Measurements from ENCODE around the gene PLXNC1. TPM values are rescaled to one million over a fixed set of nuclear protein-coding genes. Genes with fewer than 3 reads are reported as not detected.

The PLXNC1 gene
- total RNA-seq, 6 donors from 2014 or later, result 14.1 to 51.3 (median 24.6) TPM

- no peak overlapping the region for H3K4me3 ChIP-seq
- WGBS, 2 donors, result 91 to 96% methylated on average over 2 of the region's 2 CpGs
- ATAC-seq (ENCODE audit: low FRiP score in 2 of 2), result no peak
Measured at GRCh38 chr12:94227066-94227465, 78.7 kb downstream of the PLXNC1 start.

GRCh38 chr12:94228488-94228907 is 80.1 kb downstream of the PLXNC1 start:
- H3K36me3 ChIP-seq, result peaks cover 0 to 15% (median 1%) of the 10 kb centered on the region in 4 donors
- no peak for TF ChIP-seq POLR2A (IDR thresholded peaks at IDR 0.05)
- TF ChIP-seq CTCF (IDR thresholded peaks at IDR 0.05), result no peak
- TF ChIP-seq POLR2AphosphoS5 (IDR thresholded peaks at IDR 0.05), result no peak
- H3K27ac ChIP-seq, result no peak overlapping the region
- H3K4me1 ChIP-seq, result no peaks in the 10 kb centered on the region
- no peak overlapping the region for H3K4me3 ChIP-seq
- no peaks in the 10 kb centered on the region for H3K27me3 ChIP-seq
- WGBS, 2 donors, result 91 to 94% methylated on average over 8 of the region's 8 CpGs
- DNase-seq (no peak), ATAC-seq (ENCODE audit: low FRiP score in 2 of 2) (no peak)
- no peaks in the 10 kb centered on the region for H3K9me3 ChIP-seq

More at GRCh38 chr12:94227066-94227465, 78.7 kb downstream of the PLXNC1 start:
- no peak for DNase-seq
- Histone ChIP-seq H3K36me3 (peaks cover 0 to 15% (median 1%) of the 10 kb centered on the region in 4 donors), H3K4me1 (no peaks in the 10 kb centered on the region), H3K27me3 (no peaks in the 10 kb centered on the region), H3K9me3 (no peaks in the 10 kb centered on the region), H3K27ac (no peak overlapping the region)
- no peak for TF ChIP-seq CTCF (IDR thresholded peaks at IDR 0.05)
- no peak for TF ChIP-seq EP300 (IDR thresholded peaks at IDR 0.05)

- TF ChIP-seq POLR2A (IDR thresholded peaks at IDR 0.05) (no peak), POLR2AphosphoS5 (IDR thresholded peaks at IDR 0.05) (no peak), EP300 (IDR thresholded peaks at IDR 0.05) (no peak), CTCF (IDR thresholded peaks at IDR 0.05) (no peak)
- no peak overlapping the region for H3K4me3 ChIP-seq
- H3K4me1 ChIP-seq, result no peaks in the 10 kb centered on the region
- no peak overlapping the region for H3K27ac ChIP-seq
- H3K9me3 ChIP-seq, result no peaks in the 10 kb centered on the region
- 89 to 96% methylated on average over 4 of the region's 4 CpGs for WGBS, 2 donors
- H3K27me3 ChIP-seq, result no peaks in the 10 kb centered on the region
- H3K36me3 ChIP-seq, result peaks cover 0 to 15% (median 1%) of the 10 kb centered on the region in 4 donors
- DNase-seq (no peak), ATAC-seq (ENCODE audit: low FRiP score in 2 of 2) (no peak)
Measured at GRCh38 chr12:94229902-94230301, 81.5 kb downstream of the PLXNC1 start.

- peaks cover 0 to 15% (median 1%) of the 10 kb centered on the region in 4 donors for H3K36me3 ChIP-seq
- H3K27me3 ChIP-seq, result no peaks in the 10 kb centered on the region
- H3K9me3 ChIP-seq, result no peaks in the 10 kb centered on the region
- no peak overlapping the region for H3K4me3 ChIP-seq
- 83 to 84% methylated on average over 2 of the region's 2 CpGs for WGBS, 2 donors
- DNase-seq (no peak), ATAC-seq (ENCODE audit: low FRiP score in 2 of 2) (no peak)
- no peak overlapping the region for H3K27ac ChIP-seq
- H3K4me1 ChIP-seq, result no peaks in the 10 kb centered on the region
- TF ChIP-seq CTCF (IDR thresholded peaks at IDR 0.05), result no peak
- no peak for TF ChIP-seq EP300 (IDR thresholded peaks at IDR 0.05)
- no peak for TF ChIP-seq POLR2A (IDR thresholded peaks at IDR 0.05)
- no peak for TF ChIP-seq POLR2AphosphoS5 (IDR thresholded peaks at IDR 0.05)
Measured at GRCh38 chr12:94230357-94230905, 82.1 kb downstream of the PLXNC1 start.

- H3K27ac ChIP-seq, result no peak overlapping the region
- 56 to 70% methylated on average over 3 of the region's 3 CpGs for WGBS, 2 donors
- H3K27me3 ChIP-seq, result no peaks in the 10 kb centered on the region
- DNase-seq (no peak), ATAC-seq (ENCODE audit: low FRiP score in 2 of 2) (no peak)
- no peaks in the 10 kb centered on the region for H3K9me3 ChIP-seq
- H3K4me3 ChIP-seq, result no peak overlapping the region
- no peaks in the 10 kb centered on the region for H3K4me1 ChIP-seq
- TF ChIP-seq POLR2A (IDR thresholded peaks at IDR 0.05), result no peak
- TF ChIP-seq CTCF (IDR thresholded peaks at IDR 0.05), result no peak
- H3K36me3 ChIP-seq, result peaks cover 0 to 20% (median 1%) of the 10 kb centered on the region in 4 donors
Measured at GRCh38 chr12:94231709-94232108, 83.3 kb downstream of the PLXNC1 start.

Measured in upper lobe of left lung (tissue), 6 donors.